ENCODE measurements around the gene HRH3.

Gene HRH3

GRCh38 chr20:62211216-62211615 is 8.9 kb downstream of the HRH3 start:
- Histone ChIP-seq H4K8ac (ENCODE audit: low read depth, low read length) (no peak overlapping the region), H3K27me3 (ENCODE audit: insufficient read depth, low read length, poor library complexity) (no peaks in the 10 kb centered on the region), H3K79me1 (ENCODE audit: low read length) (no peaks in the 10 kb centered on the region), H2BK120ac (ENCODE audit: low read depth, low read length) (no peak overlapping the region), H3K4ac (ENCODE audit: low read depth, low read length) (no peak overlapping the region), H3K4me1 (ENCODE audit: control insufficient read depth, low read depth, low read length) (no peaks in the 10 kb centered on the region), H3K36me3 (ENCODE audit: control insufficient read depth, insufficient read depth, low read length) (no peaks in the 10 kb centered on the region), H2AK5ac (ENCODE audit: low read length) (no peak overlapping the region), H3K4me3 (ENCODE audit: low read length) (no peak overlapping the region), H3K4me2 (ENCODE audit: low read length) (no peak overlapping the region), H4K5ac (ENCODE audit: low read length) (no peak overlapping the region), H3K56ac (ENCODE audit: low read length) (no peak overlapping the region), H3K27ac (ENCODE audit: low read depth, low read length) (no peak overlapping the region), H2BK15ac (replicated peaks; ENCODE audit: low read depth) (no peak overlapping the region), H3K23ac (ENCODE audit: low read length) (no peak overlapping the region), H3K79me2 (ENCODE audit: control insufficient read depth, insufficient read depth, low read length) (no peaks in the 10 kb centered on the region), H2BK5ac (ENCODE audit: low read length) (no peak overlapping the region), H3K9ac (ENCODE audit: low read length) (no peak overlapping the region), H3K18ac (ENCODE audit: low read length) (no peak overlapping the region)
- WGBS (ENCODE audit: extremely low coverage, insufficient coverage, low lambda C conversion rate): no CpG with 5 or more reads among the region's 8 CpGs
- DNase-seq: no peak

- Histone ChIP-seq H3K18ac (ENCODE audit: low read length) (no peak overlapping the region), H4K5ac (ENCODE audit: low read length) (no peak overlapping the region), H3K36me3 (ENCODE audit: control insufficient read depth, insufficient read depth, low read length) (no peaks in the 10 kb centered on the region), H3K4ac (ENCODE audit: low read depth, low read length) (no peak overlapping the region), H2BK5ac (ENCODE audit: low read length) (no peak overlapping the region), H3K27me3 (ENCODE audit: insufficient read depth, low read length, poor library complexity) (no peaks in the 10 kb centered on the region), H3K79me2 (ENCODE audit: control insufficient read depth, insufficient read depth, low read length) (no peaks in the 10 kb centered on the region), H3K79me1 (ENCODE audit: low read length) (no peaks in the 10 kb centered on the region), H3K9ac (ENCODE audit: low read length) (no peak overlapping the region), H3K23ac (ENCODE audit: low read length) (no peak overlapping the region), H2BK15ac (replicated peaks; ENCODE audit: low read depth) (no peak overlapping the region), H3K4me2 (ENCODE audit: low read length) (no peak overlapping the region), H3K4me3 (ENCODE audit: low read length) (no peak overlapping the region), H2AK5ac (ENCODE audit: low read length) (no peak overlapping the region), H4K8ac (ENCODE audit: low read depth, low read length) (no peak overlapping the region), H2BK120ac (ENCODE audit: low read depth, low read length) (no peak overlapping the region), H3K4me1 (ENCODE audit: control insufficient read depth, low read depth, low read length) (no peaks in the 10 kb centered on the region), H3K27ac (ENCODE audit: low read depth, low read length) (no peak overlapping the region), H3K56ac (ENCODE audit: low read length) (no peak overlapping the region)
- no peak for DNase-seq
- no CpG with 5 or more reads among the region's 21 CpGs for WGBS (ENCODE audit: extremely low coverage, insufficient coverage, low lambda C conversion rate)
These were observed 9.6 kb downstream of the HRH3 start for GRCh38 chr20:62210496-62210855.

GRCh38 chr20:62209850-62210495 is 10.1 kb downstream of the HRH3 start:
- H3K4ac ChIP-seq (ENCODE audit: low read depth, low read length): no peak overlapping the region
- H3K9ac ChIP-seq (ENCODE audit: low read length): no peak overlapping the region
- H4K5ac ChIP-seq (ENCODE audit: low read length): no peak overlapping the region
- no peak overlapping the region for H3K27ac ChIP-seq (ENCODE audit: low read depth, low read length)
- H3K27me3 ChIP-seq (ENCODE audit: insufficient read depth, low read length, poor library complexity): no peaks in the 10 kb centered on the region
- no peak overlapping the region for H3K23ac ChIP-seq (ENCODE audit: low read length)
- no peak for DNase-seq
- no CpG with 5 or more reads among the region's 17 CpGs for WGBS (ENCODE audit: extremely low coverage, insufficient coverage, low lambda C conversion rate)
- H3K79me1 ChIP-seq (ENCODE audit: low read length): no peaks in the 10 kb centered on the region
- no peaks in the 10 kb centered on the region for H3K36me3 ChIP-seq (ENCODE audit: control insufficient read depth, insufficient read depth, low read length)
- no peak overlapping the region for H2BK15ac ChIP-seq (replicated peaks; ENCODE audit: low read depth)
- no peak overlapping the region for H2AK5ac ChIP-seq (ENCODE audit: low read length)
- H3K4me2 ChIP-seq (ENCODE audit: low read length): no peak overlapping the region
- no peak overlapping the region for H4K8ac ChIP-seq (ENCODE audit: low read depth, low read length)
- H2BK120ac ChIP-seq (ENCODE audit: low read depth, low read length): no peak overlapping the region
- H3K4me1 ChIP-seq (ENCODE audit: control insufficient read depth, low read depth, low read length): no peaks in the 10 kb centered on the region
- H3K56ac ChIP-seq (ENCODE audit: low read length): no peak overlapping the region
- H3K79me2 ChIP-seq (ENCODE audit: control insufficient read depth, insufficient read depth, low read length): no peaks in the 10 kb centered on the region
- no peak overlapping the region for H2BK5ac ChIP-seq (ENCODE audit: low read length)
- H3K4me3 ChIP-seq (ENCODE audit: low read length): no peak overlapping the region
- H3K18ac ChIP-seq (ENCODE audit: low read length): no peak overlapping the region

GRCh38 chr20:62208795-62209755 is 11.0 kb downstream of the HRH3 start:
- Histone ChIP-seq H3K23ac (ENCODE audit: low read length) (no peak overlapping the region), H3K79me2 (ENCODE audit: control insufficient read depth, insufficient read depth, low read length) (no peaks in the 10 kb centered on the region), H3K9ac (ENCODE audit: low read length) (no peak overlapping the region), H3K27me3 (ENCODE audit: insufficient read depth, low read length, poor library complexity) (no peaks in the 10 kb centered on the region), H2BK15ac (replicated peaks; ENCODE audit: low read depth) (no peak overlapping the region), H3K79me1 (ENCODE audit: low read length) (no peaks in the 10 kb centered on the region), H3K36me3 (ENCODE audit: control insufficient read depth, insufficient read depth, low read length) (no peaks in the 10 kb centered on the region), H3K4ac (ENCODE audit: low read depth, low read length) (no peak overlapping the region), H3K4me3 (ENCODE audit: low read length) (no peak overlapping the region), H3K56ac (ENCODE audit: low read length) (no peak overlapping the region), H2BK5ac (ENCODE audit: low read length) (no peak overlapping the region), H2BK120ac (ENCODE audit: low read depth, low read length) (no peak overlapping the region), H3K27ac (ENCODE audit: low read depth, low read length) (no peak overlapping the region), H4K5ac (ENCODE audit: low read length) (no peak overlapping the region), H3K4me1 (ENCODE audit: control insufficient read depth, low read depth, low read length) (no peaks in the 10 kb centered on the region), H3K4me2 (ENCODE audit: low read length) (no peak overlapping the region), H4K8ac (ENCODE audit: low read depth, low read length) (no peak overlapping the region), H2AK5ac (ENCODE audit: low read length) (no peak overlapping the region), H3K18ac (ENCODE audit: low read length) (no peak overlapping the region)
- WGBS (ENCODE audit: extremely low coverage, insufficient coverage, low lambda C conversion rate): no CpG with 5 or more reads among the region's 27 CpGs
- DNase-seq: peak; percentile 78

GRCh38 chr20:62208061-62208794 is 11.8 kb downstream of the HRH3 start:
- Histone ChIP-seq H3K4ac (ENCODE audit: low read depth, low read length) (no peak overlapping the region), H3K23ac (ENCODE audit: low read length) (no peak overlapping the region), H3K27me3 (ENCODE audit: insufficient read depth, low read length, poor library complexity) (no peaks in the 10 kb centered on the region), H3K9ac (ENCODE audit: low read length) (no peak overlapping the region), H2BK120ac (ENCODE audit: low read depth, low read length) (no peak overlapping the region), H2BK15ac (replicated peaks; ENCODE audit: low read depth) (no peak overlapping the region), H3K79me2 (ENCODE audit: control insufficient read depth, insufficient read depth, low read length) (no peaks in the 10 kb centered on the region), H4K8ac (ENCODE audit: low read depth, low read length) (no peak overlapping the region), H3K27ac (ENCODE audit: low read depth, low read length) (no peak overlapping the region), H3K4me2 (ENCODE audit: low read length) (no peak overlapping the region), H2AK5ac (ENCODE audit: low read length) (no peak overlapping the region), H3K56ac (ENCODE audit: low read length) (no peak overlapping the region), H3K18ac (ENCODE audit: low read length) (no peak overlapping the region), H4K5ac (ENCODE audit: low read length) (no peak overlapping the region), H3K4me3 (ENCODE audit: low read length) (no peak overlapping the region), H2BK5ac (ENCODE audit: low read length) (no peak overlapping the region), H3K4me1 (ENCODE audit: control insufficient read depth, low read depth, low read length) (no peaks in the 10 kb centered on the region), H3K36me3 (ENCODE audit: control insufficient read depth, insufficient read depth, low read length) (no peaks in the 10 kb centered on the region), H3K79me1 (ENCODE audit: low read length) (no peaks in the 10 kb centered on the region)
- no CpG with 5 or more reads among the region's 19 CpGs for WGBS (ENCODE audit: extremely low coverage, insufficient coverage, low lambda C conversion rate)
- no peak for DNase-seq
